HepG2 (cell line): ENCODE results near the gene CFAP46. TPM values are rescaled to one million over a fixed set of nuclear protein-coding genes. Genes with fewer than 3 reads are reported as not detected.

Experiments
- ATAC-seq: fragments of 200-7000 bp; cut with Tn5 transposase; 3 replicates; pipeline ENCODE4 v1.9.1; 2020; ENCODE audit warnings: mild to moderate bottlenecking, moderate library complexity
- BruUV-seq: library from RNA; stranded (reverse); fragments of 400-500 nt; replicated peaks from 2 replicates; lab custom pipeline; 2021; lab: Mats Ljungman, UMichigan
- CTCF ChIA-PET: fragments of 300-600 bp; formaldehyde crosslinking; extraction: SDS; loops from one replicate; lab custom pipeline; 2021; ENCODE audit warnings: low total read pairs, inconsistent platforms, low intra/inter-chr PET ratio; lab: Yijun Ruan, JAX
- POLR2A ChIA-PET: fragments of 350-600 bp; sonication (Branson Sonifier 250); formaldehyde crosslinking; loops from one replicate; lab custom pipeline; 2020; ENCODE audit warnings: antibody characterized with exemption, inconsistent platforms; lab: Yijun Ruan, JAX
- DNase-seq: peaks from one replicate; pipeline ENCODE4 v3.0.0-alpha.2; 2015; ENCODE audit warnings: low spot score
- FAIRE-seq: peaks from 3 replicates; lab custom pipeline; 2011; peaks lifted over from hg19 to GRCh38; lab: Jason Lieb, UNC
- H2AFZ ChIP-seq: one replicate; pipeline ENCODE4 v1.6.1; 2011; ENCODE audit warnings: low read length, inconsistent platforms
- H3K27ac ChIP-seq: fragments of 300-600 bp; 3 replicates; pipeline ENCODE4 v1.8.0; 2011; ENCODE audit warnings: mixed run types, mild to moderate bottlenecking, mixed read lengths, low read length, inconsistent platforms; ENCODE audit not compliant: insufficient read depth; ENCODE audit errors: extremely low read length
- H3K27me3 ChIP-seq, 2 experiments: fragments of 200-600 bp in 1 of 2; 2 replicates in 1 of 2; 3 replicates in 1 of 2; pipeline versions ENCODE4 v1.6.0 to v1.8.0; 2011; ENCODE audit warnings: low read length in 2 of 2, mild to moderate bottlenecking in 2 of 2, moderate library complexity in 2 of 2, inconsistent platforms in 1 of 2; ENCODE audit not compliant: insufficient read depth in 2 of 2, control insufficient read depth in 1 of 2
- H3K36me3 ChIP-seq, 2 experiments: fragments of 200-600 bp in 1 of 2; replicated peaks in 1 of 2; 2 replicates in 1 of 2; 3 replicates in 1 of 2; pipeline versions ENCODE4 v1.5.1 to v1.8.0; 2011; ENCODE audit warnings: low read length in 2 of 2, inconsistent platforms in 1 of 2; ENCODE audit not compliant: insufficient read depth in 2 of 2, control insufficient read depth in 1 of 2
- H3K4me1 ChIP-seq: 2 replicates; pipeline ENCODE4 v1.5.1; 2012; ENCODE audit warnings: low read length, inconsistent platforms; ENCODE audit not compliant: insufficient read depth
- H3K4me2 ChIP-seq: 2 replicates; pipeline ENCODE4 v1.6.0; 2011; ENCODE audit warnings: low read depth, low read length, inconsistent platforms
- H3K4me3 ChIP-seq, 3 experiments: fragments of 200-600 bp in 1 of 3; sonication (generic), shearing (Covaris generic) in 1 of 3; replicated peaks in 1 of 3; 2 replicates each; pipeline ENCODE4 v1.5.1; 2011 to 2016; ENCODE audit warnings: low read length in 3 of 3, inconsistent platforms in 2 of 3, low read depth in 2 of 3, mild to moderate bottlenecking in 2 of 3, control low read depth in 1 of 3, mixed read lengths in 1 of 3; ENCODE audit not compliant: insufficient read depth in 1 of 3
- H3K79me2 ChIP-seq: one replicate; pipeline ENCODE4 v1.6.1; 2011; ENCODE audit warnings: low read length, inconsistent platforms; ENCODE audit not compliant: insufficient read depth
- H3K9ac ChIP-seq: 2 replicates; pipeline ENCODE4 v1.6.0; 2011; ENCODE audit warnings: mild to moderate bottlenecking, low read depth, low read length, inconsistent platforms; ENCODE audit not compliant: insufficient read depth
- H3K9me3 ChIP-seq: 2 replicates; pipeline ENCODE4 v1.5.1; 2012; ENCODE audit warnings: mild to moderate bottlenecking, low read length
- H4K20me1 ChIP-seq: 2 replicates; pipeline ENCODE4 v1.6.0; 2011; ENCODE audit warnings: inconsistent platforms, mild to moderate bottlenecking, low read length, moderate library complexity; ENCODE audit not compliant: insufficient read depth
- FOXP1 ChIP-seq, 2 experiments: fragments of 450-650 bp in 1 of 2; IDR thresholded peaks; 2 replicates each; pipeline ENCODE4 v1.6.1; 2017 to 2018; ENCODE audit warnings: antibody characterized with exemption in 1 of 2
- HNRNPH1 ChIP-seq: fragments of 200-400 bp; formaldehyde crosslinking; optimal IDR thresholded peaks from 2 replicates; pipeline ENCODE3; 2017; ENCODE audit warnings: mild to moderate bottlenecking, low read depth, low read length
- MXD4 ChIP-seq: IDR thresholded peaks from 2 replicates; pipeline ENCODE4 v1.6.1; 2016; ENCODE audit warnings: mild to moderate bottlenecking, missing biosample characterization, missing genetic modification reagents
- PRPF4 ChIP-seq: fragments of 200-400 bp; formaldehyde crosslinking; IDR thresholded peaks from 2 replicates; pipeline ENCODE4 v1.6.1; 2016; ENCODE audit warnings: low read length, low read depth; ENCODE audit not compliant: poor library complexity, severe bottlenecking
- SIN3A ChIP-seq: IDR thresholded peaks from 2 replicates; pipeline ENCODE4 v1.6.1; 2011; ENCODE audit warnings: low read depth, mild to moderate bottlenecking, control low read depth, low read length, borderline replicate concordance
- SKI ChIP-seq: fragments of 450-650 bp; IDR thresholded peaks from one replicate; pipeline ENCODE4 v1.6.1; 2018; ENCODE audit warnings: mild to moderate bottlenecking; ENCODE audit not compliant: partially characterized antibody
- SSRP1 ChIP-seq: IDR thresholded peaks from 2 replicates; pipeline ENCODE4 v1.6.1; 2016; ENCODE audit warnings: control low read depth
- XBP1 ChIP-seq: sonication (generic); formaldehyde crosslinking; IDR thresholded peaks from 2 replicates; pipeline ENCODE4 v1.5.0; 2020; ENCODE audit warnings: missing genetic modification reagents
- ZFP1 ChIP-seq: IDR thresholded peaks from 2 replicates; pipeline ENCODE4 v1.6.1; 2016
- ZFYVE20 ChIP-seq: sonication (generic); formaldehyde crosslinking; IDR thresholded peaks from 2 replicates; pipeline ENCODE4 v1.8.0; 2023; ENCODE audit warnings: low read depth, mild to moderate bottlenecking, moderate library complexity, missing genetic modification reagents, borderline replicate concordance
- ZNF282 ChIP-seq: fragments of 450-650 bp; IDR thresholded peaks from 2 replicates; pipeline ENCODE4 v1.6.1; 2018; ENCODE audit not compliant: partially characterized antibody
- WGBS: methylation state at CpG from one replicate; pipeline ENCODE4 v1.1.6; 2017; ENCODE audit warnings: low lambda C conversion rate; 5-methylcytosine and 5-hydroxymethylcytosine counted together
- in situ Hi-C: cut with HindIII; loops from 2 replicates; pipeline ENCODE4 v1.10.0; 2017; ENCODE audit warnings: low pct_unique_long_range_greater_than_20kb; ENCODE audit not compliant: extremely low pct_ligation_motif_present
- intact Hi-C: fragments of 100-400 bp; cut with micrococcal nuclease; formaldehyde crosslinking; loops from one replicate; pipeline ENCODE4 v1.10.0; 2022; ENCODE audit not compliant: unreplicated experiment
- polyA plus RNA-seq, 8 experiments: library from polyadenylated mRNA; depleted of rRNA in 3 of 8; stranded (reverse) in 7 of 8; unstranded in 1 of 8; fragments of >200 nt; fragmentation: Illumina TruSeq in 4 of 8; extraction: Trizol in 4 of 8; gene quantifications; 2 replicates each; pipeline versions ENCODE4 v1.2.1 to v1.2.3, GENCODE V29; 2011 to 2016; ENCODE audit warnings: low read depth in 4 of 8, missing spikeins in 1 of 8, mixed read lengths in 1 of 8; ENCODE audit not compliant: insufficient read depth in 1 of 8
- total RNA-seq, 5 experiments: library from RNA; depleted of rRNA; stranded (reverse); fragments of >200 nt; fragmentation: Illumina TruSeq; extraction: Trizol; gene quantifications; 2 replicates each; pipeline ENCODE4 v1.2.3, GENCODE V29; 2016; ENCODE audit warnings: low read depth in 1 of 5
- TF ChIP-seq, protein P1 (sequence below): sonication (generic); formaldehyde crosslinking; IDR thresholded peaks from 2 replicates; pipeline ENCODE4 v1.4.0; 2020; ENCODE audit warnings: missing genetic modification reagents
- TF ChIP-seq, protein P2 (sequence below): sonication (generic); formaldehyde crosslinking; IDR thresholded peaks from 2 replicates; pipeline ENCODE4 v1.4.0; 2020; ENCODE audit warnings: mild to moderate bottlenecking, low read depth, missing genetic modification reagents
- TF ChIP-seq, protein P3 (sequence below): IDR thresholded peaks from 2 replicates; pipeline ENCODE4 v1.4.0; 2020; ENCODE audit warnings: mild to moderate bottlenecking, missing genetic modification reagents

The CFAP46 gene
- total and polyA plus RNA-seq, 2 of the 13 experiments (the other 11 are each of a cell fraction or from before 2014, with no cell fraction given), result 0.24 to 0.84 TPM

DNA sequence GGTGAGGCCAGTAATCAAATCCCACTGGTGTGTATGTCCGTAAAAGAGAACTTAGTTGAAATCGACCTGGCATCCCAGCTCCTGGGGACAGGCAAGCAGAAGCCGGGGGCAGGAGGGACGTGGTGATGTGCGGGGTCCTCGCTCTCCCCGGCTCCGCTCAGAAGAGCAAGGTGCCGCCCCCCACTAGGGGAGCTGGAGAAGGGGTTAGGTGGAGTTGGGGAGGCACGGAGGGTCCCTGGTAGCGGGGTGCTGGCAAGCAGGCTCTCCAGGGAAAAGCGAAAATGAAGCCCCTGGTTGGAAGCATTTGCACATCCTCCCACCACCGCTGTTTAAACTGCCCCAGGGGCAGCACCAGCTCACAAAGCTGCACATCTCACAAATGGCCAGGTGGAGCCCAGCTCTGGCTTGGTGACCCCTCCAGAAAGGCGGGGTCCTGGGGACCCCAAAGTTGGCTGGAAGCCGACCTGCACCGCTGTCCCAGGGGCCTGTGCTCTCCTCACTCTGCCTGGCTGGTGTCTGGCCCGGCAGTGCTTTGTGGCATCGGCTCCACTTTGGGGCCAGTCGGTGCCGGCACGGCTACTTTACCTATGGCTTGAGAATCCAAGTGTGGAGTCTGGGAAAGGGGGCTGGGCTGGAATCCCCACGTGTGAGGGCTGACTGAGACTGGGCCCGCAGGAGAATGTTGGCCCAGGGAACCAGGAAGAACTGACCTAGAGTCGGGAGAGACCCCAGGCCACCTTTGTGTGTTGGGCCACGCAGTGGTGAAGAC, 2.9 kb upstream of the CFAP46 start:
- no peaks in the 10 kb centered on the region for H3K79me2 ChIP-seq
- DNase-seq, result no peak
- no peak for ATAC-seq
- POLR2A ChIA-PET, result no interaction called here
- intact Hi-C loops, result no loop called here
- H2AFZ ChIP-seq, result no peak overlapping the region
- 0 out of 2 replicates have a peak, but pooled peaks cover 9% of the 10 kb centered on the region for H3K4me1 ChIP-seq
- CTCF ChIA-PET, result no interaction called here
- 5% methylated on average over 19 of the region's 25 CpGs for WGBS
- in situ Hi-C loops, result loop anchor here (10.0 kb wide), 1 partner anchor 179 kb away; no protein-coding TSS in a partner anchor
- no TSS peak for BruUV-seq
- H3K9me3 ChIP-seq, result no peaks in the 10 kb centered on the region
- no peaks in the 10 kb centered on the region for H3K36me3 ChIP-seq
- H4K20me1 ChIP-seq, result no peaks in the 10 kb centered on the region
- no peak for FAIRE-seq
- no peak overlapping the region for H3K9ac ChIP-seq
- H3K4me3 ChIP-seq, result no peak overlapping the region
- TF ChIP-seq SIN3A, result no peak
- TF ChIP-seq ZFP1, result no peak
- TF ChIP-seq, protein P1, sequence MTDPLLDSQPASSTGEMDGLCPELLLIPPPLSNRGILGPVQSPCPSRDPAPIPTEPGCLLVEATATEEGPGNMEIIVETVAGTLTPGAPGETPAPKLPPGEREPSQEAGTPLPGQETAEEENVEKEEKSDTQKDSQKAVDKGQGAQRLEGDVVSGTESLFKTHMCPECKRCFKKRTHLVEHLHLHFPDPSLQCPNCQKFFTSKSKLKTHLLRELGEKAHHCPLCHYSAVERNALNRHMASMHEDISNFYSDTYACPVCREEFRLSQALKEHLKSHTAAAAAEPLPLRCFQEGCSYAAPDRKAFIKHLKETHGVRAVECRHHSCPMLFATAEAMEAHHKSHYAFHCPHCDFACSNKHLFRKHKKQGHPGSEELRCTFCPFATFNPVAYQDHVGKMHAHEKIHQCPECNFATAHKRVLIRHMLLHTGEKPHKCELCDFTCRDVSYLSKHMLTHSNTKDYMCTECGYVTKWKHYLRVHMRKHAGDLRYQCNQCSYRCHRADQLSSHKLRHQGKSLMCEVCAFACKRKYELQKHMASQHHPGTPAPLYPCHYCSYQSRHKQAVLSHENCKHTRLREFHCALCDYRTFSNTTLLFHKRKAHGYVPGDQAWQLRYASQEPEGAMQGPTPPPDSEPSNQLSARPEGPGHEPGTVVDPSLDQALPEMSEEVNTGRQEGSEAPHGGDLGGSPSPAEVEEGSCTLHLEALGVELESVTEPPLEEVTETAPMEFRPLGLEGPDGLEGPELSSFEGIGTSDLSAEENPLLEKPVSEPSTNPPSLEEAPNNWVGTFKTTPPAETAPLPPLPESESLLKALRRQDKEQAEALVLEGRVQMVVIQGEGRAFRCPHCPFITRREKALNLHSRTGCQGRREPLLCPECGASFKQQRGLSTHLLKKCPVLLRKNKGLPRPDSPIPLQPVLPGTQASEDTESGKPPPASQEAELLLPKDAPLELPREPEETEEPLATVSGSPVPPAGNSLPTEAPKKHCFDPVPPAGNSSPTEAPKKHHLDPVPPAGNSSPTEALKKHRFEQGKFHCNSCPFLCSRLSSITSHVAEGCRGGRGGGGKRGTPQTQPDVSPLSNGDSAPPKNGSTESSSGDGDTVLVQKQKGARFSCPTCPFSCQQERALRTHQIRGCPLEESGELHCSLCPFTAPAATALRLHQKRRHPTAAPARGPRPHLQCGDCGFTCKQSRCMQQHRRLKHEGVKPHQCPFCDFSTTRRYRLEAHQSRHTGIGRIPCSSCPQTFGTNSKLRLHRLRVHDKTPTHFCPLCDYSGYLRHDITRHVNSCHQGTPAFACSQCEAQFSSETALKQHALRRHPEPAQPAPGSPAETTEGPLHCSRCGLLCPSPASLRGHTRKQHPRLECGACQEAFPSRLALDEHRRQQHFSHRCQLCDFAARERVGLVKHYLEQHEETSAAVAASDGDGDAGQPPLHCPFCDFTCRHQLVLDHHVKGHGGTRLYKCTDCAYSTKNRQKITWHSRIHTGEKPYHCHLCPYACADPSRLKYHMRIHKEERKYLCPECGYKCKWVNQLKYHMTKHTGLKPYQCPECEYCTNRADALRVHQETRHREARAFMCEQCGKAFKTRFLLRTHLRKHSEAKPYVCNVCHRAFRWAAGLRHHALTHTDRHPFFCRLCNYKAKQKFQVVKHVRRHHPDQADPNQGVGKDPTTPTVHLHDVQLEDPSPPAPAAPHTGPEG, result no peak
- TF ChIP-seq XBP1 (CRISPR knock-in tag), result no peak
- TF ChIP-seq, protein P2, sequence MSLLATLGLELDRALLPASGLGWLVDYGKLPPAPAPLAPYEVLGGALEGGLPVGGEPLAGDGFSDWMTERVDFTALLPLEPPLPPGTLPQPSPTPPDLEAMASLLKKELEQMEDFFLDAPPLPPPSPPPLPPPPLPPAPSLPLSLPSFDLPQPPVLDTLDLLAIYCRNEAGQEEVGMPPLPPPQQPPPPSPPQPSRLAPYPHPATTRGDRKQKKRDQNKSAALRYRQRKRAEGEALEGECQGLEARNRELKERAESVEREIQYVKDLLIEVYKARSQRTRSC, result no peak
- no peak for TF ChIP-seq PRPF4
- no peak for TF ChIP-seq MXD4 (CRISPR knock-in tag)
- TF ChIP-seq, protein P3, sequence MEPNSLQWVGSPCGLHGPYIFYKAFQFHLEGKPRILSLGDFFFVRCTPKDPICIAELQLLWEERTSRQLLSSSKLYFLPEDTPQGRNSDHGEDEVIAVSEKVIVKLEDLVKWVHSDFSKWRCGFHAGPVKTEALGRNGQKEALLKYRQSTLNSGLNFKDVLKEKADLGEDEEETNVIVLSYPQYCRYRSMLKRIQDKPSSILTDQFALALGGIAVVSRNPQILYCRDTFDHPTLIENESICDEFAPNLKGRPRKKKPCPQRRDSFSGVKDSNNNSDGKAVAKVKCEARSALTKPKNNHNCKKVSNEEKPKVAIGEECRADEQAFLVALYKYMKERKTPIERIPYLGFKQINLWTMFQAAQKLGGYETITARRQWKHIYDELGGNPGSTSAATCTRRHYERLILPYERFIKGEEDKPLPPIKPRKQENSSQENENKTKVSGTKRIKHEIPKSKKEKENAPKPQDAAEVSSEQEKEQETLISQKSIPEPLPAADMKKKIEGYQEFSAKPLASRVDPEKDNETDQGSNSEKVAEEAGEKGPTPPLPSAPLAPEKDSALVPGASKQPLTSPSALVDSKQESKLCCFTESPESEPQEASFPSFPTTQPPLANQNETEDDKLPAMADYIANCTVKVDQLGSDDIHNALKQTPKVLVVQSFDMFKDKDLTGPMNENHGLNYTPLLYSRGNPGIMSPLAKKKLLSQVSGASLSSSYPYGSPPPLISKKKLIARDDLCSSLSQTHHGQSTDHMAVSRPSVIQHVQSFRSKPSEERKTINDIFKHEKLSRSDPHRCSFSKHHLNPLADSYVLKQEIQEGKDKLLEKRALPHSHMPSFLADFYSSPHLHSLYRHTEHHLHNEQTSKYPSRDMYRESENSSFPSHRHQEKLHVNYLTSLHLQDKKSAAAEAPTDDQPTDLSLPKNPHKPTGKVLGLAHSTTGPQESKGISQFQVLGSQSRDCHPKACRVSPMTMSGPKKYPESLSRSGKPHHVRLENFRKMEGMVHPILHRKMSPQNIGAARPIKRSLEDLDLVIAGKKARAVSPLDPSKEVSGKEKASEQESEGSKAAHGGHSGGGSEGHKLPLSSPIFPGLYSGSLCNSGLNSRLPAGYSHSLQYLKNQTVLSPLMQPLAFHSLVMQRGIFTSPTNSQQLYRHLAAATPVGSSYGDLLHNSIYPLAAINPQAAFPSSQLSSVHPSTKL, result no peak
- TF ChIP-seq SSRP1, result no peak
- TF ChIP-seq ZNF282, result no peak
- TF ChIP-seq ZFYVE20 (CRISPR knock-in tag), result no peak
- no peak for TF ChIP-seq FOXP1 (IDR thresholded peaks at IDR 0.05)
- TF ChIP-seq FOXP1 (CRISPR knock-in tag; IDR thresholded peaks at IDR 0.05), result no peak
- TF ChIP-seq SKI, result no peak
- TF ChIP-seq HNRNPH1, result no peak
- TF ChIP-seq, all 625 proteins: peak for 0
- H3K27ac ChIP-seq, result no peak overlapping the region
- peaks cover 9 to 42% of the 10 kb centered on the region in 2 experiments; a peak in 3 of 5 replicates for H3K27me3 ChIP-seq
- H3K4me2 ChIP-seq, result no peak overlapping the region
